ENCODE results near the gene GFRA4.
"Not testable (repeated sequence)": the region's sequence is repeated elsewhere in the genome, so short reads cannot be mapped to it uniquely, and the experiment has no call there.

Gene GFRA4

DNA sequence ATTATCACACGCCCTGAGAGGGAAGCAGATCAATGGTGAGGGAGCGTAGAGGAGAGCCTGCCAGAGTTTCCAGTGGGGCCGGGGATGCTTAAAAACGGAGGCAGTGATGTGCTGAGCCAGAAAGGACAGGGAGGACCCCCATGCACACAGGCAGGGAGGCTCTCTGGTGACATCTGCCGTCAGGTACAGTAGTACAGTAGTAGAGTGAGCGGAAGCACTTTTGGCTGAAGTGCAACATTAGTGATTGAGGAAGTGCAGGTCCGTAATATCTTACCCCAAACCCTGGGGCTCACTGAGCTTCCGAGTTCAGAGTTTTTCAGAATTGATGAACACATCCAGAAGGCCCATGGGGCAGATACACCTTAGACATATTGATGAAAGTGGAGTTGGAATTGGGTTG is 42.1 kb downstream of the GFRA4 start:
- no peak for DNase-seq

GRCh38 chr20:3616250-3616649 is 46.9 kb downstream of the GFRA4 start:
- Histone ChIP-seq H3K4me3 (ENCODE audit: low read depth, low read length) (no peak overlapping the region), H3K27me3 (ENCODE audit: insufficient read depth, low read depth, severe bottlenecking) (no peaks in the 10 kb centered on the region), H3K9me3 (ENCODE audit: severe bottlenecking) (no peaks in the 10 kb centered on the region), H3K36me3 (no peaks in the 10 kb centered on the region), H3K27ac (no peak overlapping the region)
- no peak for TF ChIP-seq CTCF (IDR thresholded peaks at IDR 0.05; ENCODE audit: low read depth, low read length)
- no peak for DNase-seq

More for the DNA sequence above, 42.1 kb downstream of the GFRA4 start:
- no peaks in the 10 kb centered on the region for H3K9me3 ChIP-seq (ENCODE audit: severe bottlenecking)
- H3K4me3 ChIP-seq (ENCODE audit: low read depth, low read length): no peak overlapping the region
- H3K27ac ChIP-seq: no peak overlapping the region
- no peaks in the 10 kb centered on the region for H3K36me3 ChIP-seq
- TF ChIP-seq CTCF (IDR thresholded peaks at IDR 0.05; ENCODE audit: low read depth, low read length): no peak
- no peaks in the 10 kb centered on the region for H3K27me3 ChIP-seq (ENCODE audit: insufficient read depth, low read depth, severe bottlenecking)

DNA sequence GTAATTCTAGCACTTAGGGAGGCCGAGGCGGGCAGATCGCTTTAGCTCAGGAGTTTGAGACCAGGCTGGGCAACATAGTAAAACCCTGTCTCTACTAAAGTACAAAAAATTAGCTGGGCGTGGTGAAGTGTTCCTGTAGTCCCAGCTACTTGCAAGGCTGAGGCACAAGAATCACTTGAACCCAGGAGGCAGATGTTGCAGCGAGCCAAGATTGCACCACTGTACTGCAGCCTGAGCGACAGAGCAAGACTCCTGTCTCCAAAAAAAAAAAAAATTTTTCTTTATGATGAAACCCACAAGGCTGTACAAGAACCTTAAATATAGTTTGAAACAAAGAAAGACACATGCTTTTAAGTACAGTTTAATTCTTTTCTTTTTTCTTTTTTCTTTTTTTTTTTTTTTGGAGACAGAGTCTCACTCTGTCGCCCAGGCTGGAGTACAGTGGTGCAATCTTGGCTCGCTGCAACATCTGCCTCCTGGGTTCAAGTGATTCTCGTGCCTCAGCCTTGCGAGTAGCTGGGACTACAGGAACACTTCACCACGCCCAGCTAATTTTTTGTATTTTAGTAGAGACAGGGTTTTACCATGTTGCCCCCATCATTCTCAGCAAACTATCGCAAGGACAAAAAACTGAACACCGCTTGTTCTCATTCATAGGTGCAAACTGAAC is 47.9 kb downstream of the GFRA4 start:
- not testable (repeated sequence) for H3K27me3 ChIP-seq (ENCODE audit: insufficient read depth, low read depth, severe bottlenecking); H3K4me3 ChIP-seq (ENCODE audit: low read depth, low read length); H3K9me3 ChIP-seq (ENCODE audit: severe bottlenecking); H3K36me3 ChIP-seq; H3K27ac ChIP-seq; DNase-seq

GRCh38 chr20:3614466-3614865 is 48.7 kb downstream of the GFRA4 start:
- no peak for TF ChIP-seq CTCF (IDR thresholded peaks at IDR 0.05; ENCODE audit: low read depth, low read length)
- Histone ChIP-seq H3K9me3 (ENCODE audit: severe bottlenecking) (no peaks in the 10 kb centered on the region), H3K27ac (no peak overlapping the region), H3K36me3 (no peaks in the 10 kb centered on the region), H3K4me3 (ENCODE audit: low read depth, low read length) (no peak overlapping the region), H3K27me3 (ENCODE audit: insufficient read depth, low read depth, severe bottlenecking) (no peaks in the 10 kb centered on the region)
- DNase-seq: no peak

DNA sequence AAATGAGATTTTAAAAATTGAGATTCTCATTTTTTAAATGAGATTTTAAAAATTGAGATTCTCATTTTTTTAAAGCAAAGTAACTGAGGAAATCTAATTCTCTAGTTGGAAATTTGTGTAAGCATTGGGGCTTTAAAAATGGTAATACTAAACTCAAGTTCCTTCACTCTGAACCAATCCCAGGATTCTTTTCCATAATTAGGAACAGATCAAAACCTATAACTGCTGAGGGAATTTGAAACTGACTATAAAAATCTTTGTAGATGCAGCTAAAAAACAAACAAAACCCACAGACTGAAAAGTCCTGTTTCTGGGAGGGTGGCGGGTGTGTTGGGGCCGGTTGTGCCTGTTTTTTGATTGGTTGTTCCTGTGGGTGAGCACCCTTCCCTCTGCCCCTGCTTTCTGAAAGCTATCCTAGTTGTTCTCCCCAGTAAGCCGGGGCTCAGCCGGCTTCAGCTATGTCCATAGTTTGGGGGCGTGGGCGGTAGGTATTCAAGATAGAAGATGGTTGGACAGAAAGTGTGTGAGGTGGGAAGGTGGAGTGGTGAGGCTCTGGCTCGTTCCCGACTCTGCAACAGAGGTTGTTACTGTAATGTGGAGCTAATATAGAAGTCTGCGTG is 49.3 kb downstream of the GFRA4 start:
- no peak overlapping the region for H3K4me3 ChIP-seq (ENCODE audit: low read depth, low read length)
- TF ChIP-seq CTCF (IDR thresholded peaks at IDR 0.05; ENCODE audit: low read depth, low read length): no peak

GRCh38 chr20:3612795-3613572 is 50.2 kb downstream of the GFRA4 start:
- Histone ChIP-seq H3K27me3 (ENCODE audit: insufficient read depth, low read depth, severe bottlenecking) (no peaks in the 10 kb centered on the region), H3K4me3 (ENCODE audit: low read depth, low read length) (no peak overlapping the region), H3K27ac (no peak overlapping the region), H3K36me3 (no peaks in the 10 kb centered on the region), H3K9me3 (ENCODE audit: severe bottlenecking) (no peaks in the 10 kb centered on the region)
- DNase-seq: no peak
- TF ChIP-seq CTCF (IDR thresholded peaks at IDR 0.05; ENCODE audit: low read depth, low read length): no peak

More for the DNA sequence above, 49.3 kb downstream of the GFRA4 start:
- H3K36me3 ChIP-seq: no peaks in the 10 kb centered on the region
- DNase-seq: no peak
- H3K9me3 ChIP-seq (ENCODE audit: severe bottlenecking): no peaks in the 10 kb centered on the region
- H3K27me3 ChIP-seq (ENCODE audit: insufficient read depth, low read depth, severe bottlenecking): no peaks in the 10 kb centered on the region
- no peak overlapping the region for H3K27ac ChIP-seq
